T-helper 1 cell (primary cell): Measurements from ENCODE around the gene MYL1.

ENCODE experiments used
- DNase-seq, 5 donors: peaks; one replicate each; pipeline ENCODE4 v3.0.0-alpha.2; 2012 to 2020

The MYL1 gene

GRCh38 chr2:210264282-210264681 is 50.7 kb downstream of the MYL1 start:
- DNase-seq: no peak

DNA sequence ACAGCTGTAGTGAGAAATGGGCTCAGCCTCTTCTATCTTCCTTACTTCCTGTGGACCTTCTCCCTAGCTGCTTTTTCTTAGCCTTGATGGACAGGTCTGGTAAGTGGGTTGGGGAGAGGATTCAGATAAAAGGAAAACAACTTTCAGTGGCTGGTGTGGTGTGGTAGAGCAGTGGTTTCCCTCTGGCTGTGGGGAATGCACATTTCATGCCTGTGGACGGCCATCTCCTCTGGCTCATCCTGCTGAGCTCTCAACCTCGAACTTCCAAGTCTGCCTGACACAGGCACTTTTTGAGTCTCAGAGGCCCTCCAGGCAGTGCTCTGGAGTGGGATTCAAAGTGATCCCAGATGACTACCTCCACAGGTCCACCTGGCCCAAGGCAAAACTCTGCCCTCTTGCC is 51.1 kb downstream of the MYL1 start:
- no peak for DNase-seq

GRCh38 chr2:210262036-210262435 is 52.9 kb downstream of the MYL1 start:
- DNase-seq: no peak

DNA sequence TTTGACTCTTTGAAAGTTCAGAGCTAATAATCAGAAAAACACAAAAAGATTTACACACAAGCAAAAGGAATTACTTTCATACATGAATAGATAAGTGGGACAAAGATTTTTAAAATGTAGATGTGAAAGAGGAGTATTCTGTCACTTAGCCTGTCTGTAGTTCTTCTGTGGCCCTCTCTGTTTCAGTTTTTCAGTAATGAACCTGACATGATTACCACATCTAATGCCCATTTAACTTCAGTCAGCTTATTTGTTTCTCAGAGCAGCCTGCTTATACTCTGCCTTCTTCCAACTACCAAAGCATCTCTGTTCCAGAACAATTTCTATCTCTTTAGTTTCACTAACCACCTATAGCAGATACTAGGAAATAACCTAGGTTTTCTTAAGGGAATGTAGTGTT is 55.3 kb downstream of the MYL1 start:
- DNase-seq: no peak

GRCh38 chr2:210252699-210253606 is 62.0 kb downstream of the MYL1 start:
- no peak for DNase-seq

DNA sequence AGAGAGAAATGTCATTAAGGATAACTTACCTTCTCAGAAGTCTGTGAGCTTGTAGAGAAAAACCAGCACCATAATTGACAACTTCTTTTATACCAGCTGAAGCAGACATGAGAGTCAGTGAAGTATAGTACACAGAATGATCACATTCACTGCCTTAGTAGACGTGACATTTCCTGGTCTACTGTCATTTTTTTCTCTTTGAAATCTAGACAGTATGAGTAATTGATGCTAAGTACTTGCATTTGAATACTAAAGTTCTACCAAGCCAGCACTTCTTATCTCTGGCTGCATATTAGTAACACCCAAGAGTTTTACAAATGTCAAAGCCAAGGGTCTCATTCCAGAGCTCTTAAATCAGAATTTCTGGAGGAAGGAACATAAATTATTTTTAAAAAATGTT is 64.4 kb downstream of the MYL1 start:
- DNase-seq: no peak
